MM.1S (cell line): ENCODE measurements around the gene TBC1D16.

Experiments used
- DNase-seq: peaks from one replicate; pipeline ENCODE4 v3.0.0-alpha.2; 2015
- H2AFZ ChIP-seq: fragments of 300-600 bp; sonication (generic); 2 replicates; pipeline ENCODE4 v1.6.0; 2016; ENCODE audit warnings: antibody characterized with exemption, low read length
- H3F3A ChIP-seq: fragments of 300-600 bp; sonication (generic); 2 replicates; pipeline ENCODE4 v1.6.1; 2016; ENCODE audit warnings: mild to moderate bottlenecking, antibody characterized with exemption, low read length, moderate library complexity, mixed read lengths; ENCODE audit not compliant: insufficient read depth
- H3K27ac ChIP-seq: fragments of 300-600 bp; sonication (generic); 2 replicates; pipeline ENCODE4 v1.5.1; 2016; ENCODE audit warnings: mild to moderate bottlenecking, low read length
- H3K27me3 ChIP-seq: fragments of 300-600 bp; sonication (generic); replicated peaks from 2 replicates; pipeline ENCODE4 v1.6.0; 2016; ENCODE audit warnings: low read length; ENCODE audit not compliant: insufficient read depth
- H3K36me3 ChIP-seq: fragments of 300-600 bp; sonication (generic); replicated peaks from 2 replicates; pipeline ENCODE4 v1.6.1; 2016; ENCODE audit warnings: mild to moderate bottlenecking, low read length, mixed read lengths; ENCODE audit not compliant: insufficient read depth
- H3K4me1 ChIP-seq: fragments of 300-600 bp; sonication (generic); 2 replicates; pipeline ENCODE4 v1.6.1; 2016; ENCODE audit warnings: low read length, mixed read lengths
- H3K4me2 ChIP-seq: fragments of 300-600 bp; sonication (generic); 2 replicates; pipeline ENCODE4 v1.6.0; 2016; ENCODE audit warnings: low read depth, low read length
- H3K4me3 ChIP-seq: fragments of 300-600 bp; sonication (generic); 2 replicates; pipeline ENCODE4 v1.5.1; 2016; ENCODE audit warnings: low read length, mixed read lengths
- H3K79me2 ChIP-seq: fragments of 300-600 bp; sonication (generic); 2 replicates; pipeline ENCODE4 v1.6.1; 2016; ENCODE audit warnings: mixed run types, low read length, mixed read lengths
- H3K9ac ChIP-seq: fragments of 300-600 bp; sonication (generic); 2 replicates; pipeline ENCODE4 v1.6.1; 2016; ENCODE audit warnings: low read length, mixed read lengths
- H3K9me2 ChIP-seq: fragments of 300-600 bp; sonication (generic); replicated peaks from 2 replicates; pipeline ENCODE4 v1.6.1; 2016; ENCODE audit warnings: mild to moderate bottlenecking, low read length, mixed read lengths; ENCODE audit not compliant: insufficient read depth
- H3K9me3 ChIP-seq: fragments of 300-600 bp; sonication (generic); replicated peaks from 2 replicates; pipeline ENCODE4 v1.6.1; 2016; ENCODE audit warnings: mild to moderate bottlenecking, low read length, mixed read lengths; ENCODE audit not compliant: insufficient read depth
- H4K20me1 ChIP-seq: fragments of 300-600 bp; sonication (generic); 2 replicates; pipeline ENCODE4 v1.6.1; 2016; ENCODE audit warnings: mild to moderate bottlenecking, low read length, moderate library complexity, mixed read lengths; ENCODE audit not compliant: insufficient read depth
- CTCF ChIP-seq: fragments of 300-600 bp; sonication (generic); IDR thresholded peaks from 2 replicates; pipeline ENCODE4 v1.5.1; 2016; ENCODE audit warnings: antibody characterized with exemption, low read length, mixed read lengths
- EZH2 ChIP-seq: fragments of 300-600 bp; sonication (generic); optimal IDR thresholded peaks from 2 replicates; pipeline ENCODE3; 2017; ENCODE audit warnings: low read depth, mild to moderate bottlenecking, antibody characterized with exemption, low read length, mixed read lengths
- EZH2phosphoT487 ChIP-seq: fragments of 300-600 bp; sonication (generic); IDR thresholded peaks from 2 replicates; pipeline ENCODE4 v1.6.1; 2018; ENCODE audit warnings: antibody characterized with exemption, low read length

TBC1D16 gene

GRCh38 chr17:79930062-79930876 lies 105.4 kb downstream of the TBC1D16 start:
- no peak overlapping the region for H3K27ac ChIP-seq
- H3K27me3 ChIP-seq = peaks cover 68% of the 10 kb centered on the region

GRCh38 chr17:79929257-79930061 lies 106.2 kb downstream of the TBC1D16 start:
- H3K9me3 ChIP-seq = no peaks in the 10 kb centered on the region
- no peaks in the 10 kb centered on the region for H3K36me3 ChIP-seq
- H3F3A ChIP-seq = no peaks in the 10 kb centered on the region
- H3K27ac ChIP-seq = no peak overlapping the region
- H3K4me2 ChIP-seq = no peak overlapping the region
- no peaks in the 10 kb centered on the region for H3K4me1 ChIP-seq
- H4K20me1 ChIP-seq = no peaks in the 10 kb centered on the region
- TF ChIP-seq EZH2phosphoT487 (no peak), EZH2 (no peak), CTCF (no peak)
- no peak overlapping the region for H3K4me3 ChIP-seq
- no peak overlapping the region for H3K9ac ChIP-seq
- no peaks in the 10 kb centered on the region for H3K79me2 ChIP-seq
- peaks cover 60% of the 10 kb centered on the region for H3K27me3 ChIP-seq
- no peaks in the 10 kb centered on the region for H3K9me2 ChIP-seq
- DNase-seq = no peak
- no peak overlapping the region for H2AFZ ChIP-seq

More at GRCh38 chr17:79930062-79930876, 105.4 kb downstream of the TBC1D16 start:
- H3K36me3 ChIP-seq = no peaks in the 10 kb centered on the region
- no peaks in the 10 kb centered on the region for H3K9me2 ChIP-seq
- TF ChIP-seq EZH2 = peak; percentile 93
- TF ChIP-seq CTCF = no peak
- 0 out of 2 replicates have a peak, but pooled peaks have one; percentile 67 for TF ChIP-seq EZH2phosphoT487
- no peaks in the 10 kb centered on the region for H3K9me3 ChIP-seq
- H4K20me1 ChIP-seq = no peaks in the 10 kb centered on the region
- no peak overlapping the region for H3K4me2 ChIP-seq
- no peak overlapping the region for H3K4me3 ChIP-seq
- H3K79me2 ChIP-seq = no peaks in the 10 kb centered on the region
- H2AFZ ChIP-seq = no peak overlapping the region
- DNase-seq = no peak
- no peaks in the 10 kb centered on the region for H3F3A ChIP-seq
- no peaks in the 10 kb centered on the region for H3K4me1 ChIP-seq
- H3K9ac ChIP-seq = no peak overlapping the region

GRCh38 chr17:79928502-79929256 lies 107.0 kb downstream of the TBC1D16 start:
- no peak for TF ChIP-seq EZH2
- TF ChIP-seq EZH2phosphoT487 = no peak
- TF ChIP-seq CTCF = no peak
- no peaks in the 10 kb centered on the region for H3K9me3 ChIP-seq
- H4K20me1 ChIP-seq = no peaks in the 10 kb centered on the region
- H3K4me2 ChIP-seq = no peak overlapping the region
- peaks cover 52% of the 10 kb centered on the region for H3K27me3 ChIP-seq
- no peaks in the 10 kb centered on the region for H3K4me1 ChIP-seq
- H2AFZ ChIP-seq = no peak overlapping the region
- no peak overlapping the region for H3K4me3 ChIP-seq
- no peaks in the 10 kb centered on the region for H3F3A ChIP-seq
- no peak overlapping the region for H3K27ac ChIP-seq
- no peaks in the 10 kb centered on the region for H3K79me2 ChIP-seq
- DNase-seq = no peak
- H3K9me2 ChIP-seq = no peaks in the 10 kb centered on the region
- H3K9ac ChIP-seq = no peak overlapping the region
- no peaks in the 10 kb centered on the region for H3K36me3 ChIP-seq
